CD4-positive, alpha-beta T cell treated with Interleukin-15 for 4 hours (primary cell): ENCODE measurements around the gene S100Z.
"Not testable (repeated sequence)": the region's sequence is repeated elsewhere in the genome, so short reads cannot be mapped to it uniquely, and the experiment has no call there.

Experiments used
- DNase-seq: peaks from one replicate; pipeline ENCODE4 v3.0.0-alpha.2; 2020; ENCODE audit warnings: low spot score

Gene S100Z

DNA sequence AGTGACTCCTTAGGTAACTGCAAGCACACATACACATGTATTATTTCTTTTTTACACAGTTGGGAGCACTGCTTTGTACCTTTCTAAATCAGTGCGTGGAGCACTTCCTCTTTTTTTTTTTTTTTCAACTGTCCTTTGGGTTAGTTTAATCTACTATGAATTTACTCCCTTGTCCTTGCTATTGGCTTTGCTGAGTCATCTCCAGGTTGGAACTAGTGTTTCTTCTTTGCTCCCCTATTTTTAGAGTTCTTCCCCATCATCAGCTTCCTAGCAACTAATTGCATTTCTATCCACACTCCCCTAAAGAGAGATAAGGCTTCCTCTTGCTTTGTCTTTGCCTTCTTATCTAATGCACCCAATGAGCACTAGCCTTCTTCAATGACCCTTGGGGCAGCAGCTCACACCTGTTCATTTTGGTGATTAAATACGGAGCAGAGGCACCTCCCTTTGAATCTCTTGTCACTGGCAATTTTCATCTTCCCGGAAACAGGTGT is 24.3 kb downstream of the S100Z start:
- no peak for DNase-seq

DNA sequence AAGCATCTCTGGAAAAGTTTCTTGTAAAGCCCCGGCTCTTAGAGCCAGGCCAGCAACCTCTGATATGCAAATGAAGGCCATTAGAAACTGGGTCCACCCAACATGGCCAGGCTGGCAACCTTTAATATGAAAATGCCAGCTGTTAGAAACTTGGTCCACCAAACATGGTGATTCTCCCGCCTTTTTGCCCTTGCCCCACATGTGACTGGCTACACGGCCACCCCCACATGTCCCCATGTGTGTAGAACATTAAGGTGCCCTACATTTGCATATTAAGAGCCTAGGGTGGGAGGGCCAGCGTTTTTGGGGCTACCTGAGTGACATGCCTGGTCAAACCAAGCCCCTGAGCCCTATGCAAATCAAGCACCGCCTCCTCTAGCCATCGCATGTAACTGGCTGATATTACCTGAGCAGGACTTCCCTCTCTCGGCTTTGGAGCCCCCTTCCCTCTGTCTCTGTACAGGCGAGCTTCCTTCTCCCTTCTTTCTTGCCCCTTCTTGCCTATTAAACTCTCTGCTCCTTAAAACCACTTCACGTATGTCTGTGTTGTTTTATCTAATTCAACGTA is 39.0 kb downstream of the S100Z start:
- DNase-seq, result no peak

DNA sequence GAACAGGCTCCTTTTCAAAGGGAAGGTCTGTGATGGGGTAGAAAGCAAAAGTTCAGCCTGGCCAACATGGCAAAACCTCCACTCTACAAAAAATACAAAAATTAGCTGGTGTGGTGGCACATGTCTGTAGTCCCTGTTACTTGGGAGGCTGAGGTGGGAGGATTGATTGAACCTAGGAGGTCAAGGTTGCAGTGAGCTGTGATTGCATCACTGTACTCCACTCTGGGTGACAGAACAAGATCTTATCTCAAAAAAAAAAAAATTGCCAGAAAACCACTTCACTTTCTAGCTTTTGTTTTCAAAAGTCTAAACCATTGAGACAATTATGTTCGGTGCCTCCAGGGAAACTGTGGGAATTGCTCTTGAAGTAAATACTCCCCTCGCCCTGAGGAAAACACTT is 43.5 kb downstream of the S100Z start:
- DNase-seq, result no peak

- DNase-seq, result no peak
Observed at GRCh38 chr5:76896196-76896595, 46.4 kb downstream of the S100Z start.

- DNase-seq, result no peak
Observed at GRCh38 chr5:76901522-76901921, 51.7 kb downstream of the S100Z start.

- DNase-seq, result no peak
Observed at GRCh38 chr5:76908166-76908565, 58.4 kb downstream of the S100Z start.

DNA sequence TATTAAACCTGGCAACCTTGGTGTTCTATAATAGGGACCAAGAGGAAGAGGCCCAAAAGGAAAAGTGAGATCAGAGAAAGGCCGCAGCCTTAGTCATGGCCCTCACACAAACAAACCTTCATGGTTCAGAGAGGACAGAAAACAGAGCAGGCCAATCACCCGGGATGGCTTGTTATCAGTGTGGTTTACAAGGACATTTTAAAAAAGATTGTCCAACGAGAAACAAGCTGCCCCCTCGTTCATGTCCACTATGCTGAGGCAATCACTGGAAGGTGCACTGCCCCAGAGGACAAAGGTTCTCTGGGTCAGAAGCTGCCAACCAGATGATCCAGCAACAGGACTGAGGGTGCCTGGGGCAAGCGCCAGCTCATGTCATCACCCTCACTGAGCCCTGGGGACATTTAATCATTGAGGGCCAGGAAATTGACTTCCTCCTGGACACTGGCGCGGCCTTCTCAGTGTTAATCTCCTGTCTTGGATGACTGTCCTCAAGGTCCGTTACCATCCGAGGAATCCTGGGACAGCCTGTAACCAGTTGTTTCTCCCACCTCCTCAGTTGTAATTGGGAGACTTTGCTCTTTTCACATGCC is 60.6 kb downstream of the S100Z start:
- DNase-seq, result not testable (repeated sequence)

- not testable (repeated sequence) for DNase-seq
Observed at GRCh38 chr5:76914671-76915070, 64.9 kb downstream of the S100Z start.

DNA sequence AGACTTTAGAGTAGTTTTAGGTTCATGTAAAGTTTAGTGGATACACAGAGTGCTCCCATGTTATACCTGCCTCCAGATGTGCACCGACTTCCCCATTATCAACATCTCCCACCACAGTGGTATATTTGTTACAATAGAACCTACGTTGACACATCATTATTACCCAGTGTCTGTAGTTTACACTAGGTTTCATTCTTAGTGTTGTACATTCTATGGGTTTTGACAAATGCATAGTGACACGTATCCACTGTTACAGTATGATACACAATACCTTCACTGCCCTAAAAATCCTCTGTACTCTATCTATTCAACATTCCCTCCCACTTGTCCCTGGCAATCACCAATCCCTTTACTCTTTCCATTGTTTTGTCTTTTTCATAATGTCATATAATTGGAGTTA is 68.7 kb downstream of the S100Z start:
- DNase-seq, result no peak

DNA sequence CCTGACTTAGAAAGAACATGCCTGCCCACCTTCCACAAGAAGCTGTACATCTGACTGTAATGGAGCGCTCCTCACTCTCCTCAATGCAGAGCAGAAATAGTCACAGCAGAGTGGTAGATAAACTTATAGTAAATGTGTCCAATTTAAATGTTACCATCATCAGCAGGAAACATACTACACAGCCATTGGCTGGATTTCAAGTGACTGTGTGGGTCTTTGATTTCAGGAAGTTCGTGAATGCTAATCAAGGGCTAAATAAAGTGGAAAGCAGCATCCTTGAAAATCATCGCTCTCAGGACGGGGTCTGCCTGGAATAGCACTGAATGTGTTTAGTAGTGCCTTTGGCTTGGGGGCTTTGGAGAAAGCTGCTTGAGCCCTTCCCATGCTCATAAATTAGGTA is 70.7 kb downstream of the S100Z start:
- DNase-seq, result no peak

DNA sequence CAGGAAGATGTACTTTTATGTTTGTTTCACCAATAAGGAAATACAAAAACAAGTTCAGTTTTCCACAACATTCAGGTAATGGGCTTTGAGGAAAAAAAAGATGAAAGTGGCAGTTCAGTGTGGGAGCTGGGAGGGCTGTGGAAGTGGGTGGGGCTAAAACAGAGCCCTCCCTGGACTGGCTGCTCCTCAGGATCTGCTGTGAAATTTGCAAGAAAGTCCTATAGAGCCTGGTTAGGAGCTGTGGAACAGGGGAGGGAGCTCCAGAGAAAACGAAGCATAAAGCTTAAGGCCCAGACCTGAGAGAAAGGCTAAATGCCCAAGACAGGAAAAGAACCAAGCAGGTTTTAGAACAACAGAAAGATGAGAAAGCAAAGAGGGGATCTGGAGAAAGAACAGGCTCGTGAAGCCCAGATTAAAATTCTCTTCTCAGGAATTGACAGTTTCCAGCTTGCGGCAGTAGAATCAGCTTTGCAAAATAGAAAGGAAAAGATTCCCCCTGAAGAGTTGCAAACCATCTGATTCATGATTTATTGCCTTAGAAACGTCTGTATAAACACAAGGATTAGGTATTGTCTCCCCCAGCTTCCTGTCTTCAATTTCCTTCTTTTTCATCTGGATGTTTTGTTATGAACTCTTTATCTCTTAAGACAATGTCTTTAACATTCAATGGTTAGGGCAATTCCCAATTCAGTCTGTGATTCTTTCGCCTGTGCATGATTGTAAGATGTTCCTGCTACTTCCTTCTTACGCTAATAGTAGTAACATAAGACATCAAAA is 76.7 kb downstream of the S100Z start:
- DNase-seq, result no peak

GRCh38 chr5:76927961-76928360 is 78.1 kb downstream of the S100Z start:
- no peak for DNase-seq

GRCh38 chr5:76930083-76930482 is 80.3 kb downstream of the S100Z start:
- no peak for DNase-seq

DNA sequence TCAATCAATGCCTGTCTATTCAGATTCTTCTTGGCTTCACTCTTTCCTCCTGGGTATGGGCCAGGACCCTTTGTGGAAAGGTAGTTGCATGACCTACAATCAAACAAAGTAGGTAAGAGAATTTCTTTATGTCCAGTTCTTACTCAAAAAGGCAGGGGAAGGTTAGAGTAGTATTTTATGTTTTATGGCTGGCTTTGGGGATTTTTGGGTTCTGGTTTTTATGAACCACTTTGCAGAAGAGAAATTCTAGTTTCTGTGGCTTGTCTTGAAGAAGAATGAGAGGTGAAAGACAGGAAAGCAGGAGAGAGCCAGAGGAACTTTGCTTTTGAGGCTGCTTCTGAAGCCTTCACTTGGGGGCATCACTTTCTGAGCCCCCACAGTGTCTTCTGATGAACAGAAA is 88.4 kb downstream of the S100Z start:
- no peak for DNase-seq

DNA sequence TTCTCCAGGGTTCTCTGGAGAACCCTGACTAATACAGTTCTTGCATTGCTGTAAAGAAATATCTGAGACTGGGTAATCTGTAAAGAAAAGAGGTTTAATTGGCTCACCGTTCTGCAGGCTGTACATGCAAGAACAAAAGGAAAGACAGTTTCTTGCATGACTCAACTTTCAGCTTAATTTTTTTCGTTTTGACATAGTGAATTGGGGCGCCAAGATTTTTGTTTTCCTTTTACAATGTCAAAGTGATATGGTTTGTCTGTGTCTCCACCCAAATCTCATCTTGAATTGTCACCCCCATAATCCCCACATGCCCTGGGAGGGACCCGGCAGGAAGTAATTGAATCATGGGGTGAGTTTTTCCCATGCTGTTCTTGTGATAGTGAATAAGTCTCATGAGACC is 91.2 kb downstream of the S100Z start:
- DNase-seq, result no peak

GRCh38 chr5:76941442-76941841 is 91.6 kb downstream of the S100Z start:
- no peak for DNase-seq

DNA sequence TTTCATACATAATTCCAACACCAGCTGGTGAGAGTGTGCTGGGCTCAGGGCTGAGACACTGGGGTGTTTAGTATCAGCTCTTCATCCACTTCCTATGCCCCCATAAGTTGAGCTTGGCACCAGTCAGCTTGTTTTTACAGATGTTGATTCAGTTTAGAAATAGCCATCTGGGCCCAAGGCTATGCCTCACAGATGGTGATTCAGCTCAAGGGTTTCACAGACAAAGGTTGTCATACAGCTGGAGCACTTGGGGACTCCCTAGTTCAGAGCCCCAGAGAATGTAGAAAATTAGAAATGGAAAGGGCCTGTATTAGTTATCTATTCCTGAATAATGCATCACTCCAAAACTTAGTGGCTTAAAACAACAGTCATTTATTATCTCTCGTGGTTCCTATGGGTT is 92.8 kb downstream of the S100Z start:
- DNase-seq, result no peak

DNA sequence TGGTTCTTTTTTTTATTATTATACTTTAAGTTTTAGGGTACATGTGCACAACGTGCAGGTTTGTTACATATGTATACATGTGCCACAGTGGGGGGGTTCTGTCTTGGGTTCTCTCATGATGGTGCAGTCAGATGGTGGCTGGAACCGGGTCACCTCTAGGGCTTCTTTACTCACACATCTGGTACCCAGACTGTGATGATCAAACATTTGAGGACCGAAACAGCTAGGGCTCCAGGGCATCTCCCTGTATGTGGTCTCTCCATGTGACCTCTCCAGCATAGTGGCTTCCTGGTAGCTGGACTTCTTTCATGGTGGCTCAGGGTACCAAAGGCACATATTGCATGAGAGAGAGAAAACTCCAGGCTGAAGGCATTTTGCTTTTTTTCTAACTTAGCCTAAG is 93.2 kb downstream of the S100Z start:
- DNase-seq, result no peak

GRCh38 chr5:76944638-76945037 is 94.8 kb downstream of the S100Z start:
- no peak for DNase-seq

GRCh38 chr5:76945238-76945637 is 95.4 kb downstream of the S100Z start:
- DNase-seq, result not testable (repeated sequence)

DNA sequence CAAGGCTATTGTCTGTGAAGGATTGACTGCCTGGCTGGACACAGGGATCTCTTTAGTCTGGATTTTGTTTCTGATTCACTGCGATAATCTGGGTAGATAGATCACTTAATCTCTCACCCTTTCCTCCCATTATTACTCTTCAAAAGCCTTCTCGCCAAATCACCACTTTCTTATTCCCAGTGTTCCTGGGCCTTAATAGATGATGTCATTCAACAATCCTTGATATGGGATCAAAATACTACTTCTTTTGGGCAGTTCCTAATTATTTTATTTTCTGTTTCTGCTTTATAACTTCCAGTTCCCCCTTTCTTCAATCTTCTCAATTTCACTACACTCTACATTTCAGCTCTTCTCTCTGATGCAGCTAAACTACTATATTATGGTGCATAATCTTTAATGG is 96.3 kb downstream of the S100Z start:
- no peak for DNase-seq

DNA sequence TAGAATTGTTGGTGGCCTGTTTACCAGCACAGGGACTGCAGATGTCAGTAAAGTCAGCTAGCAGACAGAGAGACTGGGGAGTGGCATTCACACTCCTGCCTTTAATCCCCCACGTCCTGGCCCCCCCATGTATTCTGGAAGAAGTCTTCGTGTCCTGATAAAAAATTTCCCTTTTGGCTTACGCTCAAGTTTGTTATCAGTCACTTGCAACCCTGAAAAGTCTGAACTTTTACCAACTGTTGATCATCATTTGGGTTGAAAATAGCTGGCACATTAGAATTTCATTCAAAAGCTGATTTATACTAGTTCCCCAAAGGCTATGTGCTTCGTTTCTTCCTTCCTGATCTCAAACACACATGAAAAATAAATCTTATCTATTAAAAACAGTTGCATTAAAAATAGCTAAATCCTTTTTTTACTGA is 97.3 kb downstream of the S100Z start:
- no peak for DNase-seq

- DNase-seq, result no peak
Observed at GRCh38 chr5:76952795-76953536, 103.2 kb downstream of the S100Z start, which contains the start of gene CRHBP. Gene CRHBP (plus strand): TSS chr5:76953045. CDS start chr5:76953135, 90 bp downstream.
